SW480 (cell line): Measurements from ENCODE around the gene CUZD1.
"Not testable (repeated sequence)": the region's sequence is repeated elsewhere in the genome, so short reads cannot be mapped to it uniquely, and the experiment has no call there.

Source experiments
- DNase-seq: peaks from one replicate; pipeline ENCODE4 v3.0.0-alpha.2; 2016; ENCODE audit warnings: low spot score

The CUZD1 gene, protein sequence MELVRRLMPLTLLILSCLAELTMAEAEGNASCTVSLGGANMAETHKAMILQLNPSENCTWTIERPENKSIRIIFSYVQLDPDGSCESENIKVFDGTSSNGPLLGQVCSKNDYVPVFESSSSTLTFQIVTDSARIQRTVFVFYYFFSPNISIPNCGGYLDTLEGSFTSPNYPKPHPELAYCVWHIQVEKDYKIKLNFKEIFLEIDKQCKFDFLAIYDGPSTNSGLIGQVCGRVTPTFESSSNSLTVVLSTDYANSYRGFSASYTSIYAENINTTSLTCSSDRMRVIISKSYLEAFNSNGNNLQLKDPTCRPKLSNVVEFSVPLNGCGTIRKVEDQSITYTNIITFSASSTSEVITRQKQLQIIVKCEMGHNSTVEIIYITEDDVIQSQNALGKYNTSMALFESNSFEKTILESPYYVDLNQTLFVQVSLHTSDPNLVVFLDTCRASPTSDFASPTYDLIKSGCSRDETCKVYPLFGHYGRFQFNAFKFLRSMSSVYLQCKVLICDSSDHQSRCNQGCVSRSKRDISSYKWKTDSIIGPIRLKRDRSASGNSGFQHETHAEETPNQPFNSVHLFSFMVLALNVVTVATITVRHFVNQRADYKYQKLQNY

DNA sequence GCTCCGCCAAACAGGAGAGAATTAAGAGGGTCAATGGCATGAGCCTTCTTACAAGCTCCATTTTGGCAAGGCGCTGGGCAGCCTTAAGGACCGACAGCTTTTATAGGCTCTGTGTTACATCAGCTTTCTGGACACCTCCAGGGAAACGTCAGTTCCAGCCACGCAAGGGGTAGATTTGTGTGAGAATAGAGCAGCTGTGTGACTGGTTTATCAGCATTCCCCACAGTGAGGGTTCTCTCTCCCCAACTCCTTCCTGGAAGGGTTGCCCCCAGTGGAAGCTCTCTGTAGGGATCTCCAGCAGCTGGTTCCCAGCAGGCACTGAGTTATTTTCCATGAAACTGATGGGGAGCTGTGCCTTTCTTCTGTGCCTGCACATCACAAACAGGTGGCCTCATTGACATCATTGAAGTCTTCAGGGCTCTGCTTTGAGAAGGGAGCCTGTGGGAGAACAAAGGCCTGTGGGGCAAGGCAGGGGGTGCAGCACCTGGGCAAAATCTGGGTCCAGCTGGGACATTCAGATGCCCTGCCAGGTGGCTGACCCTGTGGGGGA is at the start of gene CUZD1:
CUZD1 (minus strand) TSS at position 75 of the 550 bp plus-strand sequence; CDS start at position 61, 14 bp downstream.
- no peak for DNase-seq

DNA sequence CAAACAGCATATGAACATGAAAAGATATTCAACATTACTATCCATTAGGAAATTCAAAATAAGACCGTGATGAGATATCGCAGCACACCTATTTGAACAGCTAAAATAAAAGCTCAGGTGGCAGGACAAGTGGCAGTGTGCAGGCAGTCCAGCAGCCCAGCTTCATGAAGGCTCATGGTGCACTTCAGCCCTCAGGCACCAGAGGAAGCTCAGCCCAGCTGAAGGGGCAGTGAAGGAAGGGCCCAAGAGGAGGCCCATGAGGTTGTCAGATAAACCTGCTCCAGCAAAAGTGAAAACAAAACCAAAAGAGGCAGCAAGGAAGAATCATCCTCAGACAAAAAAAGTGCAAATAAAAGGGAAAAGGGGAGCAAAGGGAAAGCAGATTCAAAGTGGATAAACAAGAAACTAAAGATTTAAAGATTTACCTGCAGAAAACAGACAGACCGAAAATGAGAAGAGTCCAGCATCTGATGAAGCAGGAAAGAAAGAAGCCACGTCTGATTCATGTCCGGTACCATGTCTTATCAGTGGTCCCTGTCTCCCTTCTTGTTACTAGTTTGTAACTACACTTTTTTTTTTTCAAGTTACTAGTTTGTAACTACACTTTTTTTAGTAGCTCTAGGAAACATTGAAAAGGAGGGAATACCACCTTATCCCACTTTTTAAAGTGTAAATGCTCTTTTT is 48.7 kb upstream of the CUZD1 start:
- no peak for DNase-seq

GRCh38 chr10:122884166-122884565 is 38.5 kb upstream of the CUZD1 start:
- no peak for DNase-seq

- DNase-seq, result no peak
Measured at GRCh38 chr10:122882766-122883165, 37.1 kb upstream of the CUZD1 start.

DNA sequence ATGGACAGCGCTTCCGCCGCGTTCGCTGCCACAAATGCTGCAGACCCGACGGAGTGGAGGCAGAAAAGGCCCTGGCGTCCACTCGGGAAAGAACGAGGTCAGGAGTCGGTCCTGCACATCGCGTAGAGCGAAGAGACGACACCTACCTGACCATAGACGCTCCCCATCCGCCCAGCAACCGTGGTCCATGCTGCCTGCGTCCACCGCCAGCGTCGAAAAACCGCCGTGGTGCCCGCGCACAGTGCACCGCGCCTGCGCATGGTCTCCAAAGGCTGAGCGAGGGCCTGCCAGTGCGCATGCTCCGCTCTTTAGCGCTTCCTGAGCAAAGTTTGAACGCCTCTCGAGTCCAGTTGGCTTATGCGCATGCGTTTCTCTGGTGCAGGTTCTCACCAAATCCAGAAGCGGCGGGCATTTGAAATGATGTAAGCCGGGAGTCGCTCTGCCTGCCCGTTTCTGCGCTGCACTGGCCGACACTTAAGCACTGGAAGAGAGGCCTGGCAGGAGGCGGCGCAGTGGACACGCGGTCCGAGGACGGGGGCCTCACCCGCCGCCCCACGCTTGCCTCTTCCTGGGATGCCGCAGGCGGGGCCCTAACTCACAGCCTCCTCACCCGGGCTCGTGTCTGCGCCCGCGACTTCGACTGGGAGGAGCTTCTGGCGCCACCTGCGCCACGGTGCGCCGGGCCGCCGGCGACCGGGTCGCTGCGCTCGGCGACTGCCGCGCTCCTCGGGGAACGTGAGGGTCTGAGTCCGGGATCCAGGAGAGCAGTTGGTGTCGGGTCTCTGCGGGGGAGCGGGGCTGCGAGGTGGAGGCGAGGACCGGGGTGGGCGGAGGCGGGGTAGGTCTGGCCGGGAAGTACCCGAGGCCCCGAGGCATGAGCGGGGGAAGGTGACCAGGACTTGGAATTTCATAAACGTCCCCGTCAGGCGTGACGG is 33.9 kb upstream of the CUZD1 start, which contains the start of gene FAM24B:
FAM24B (minus strand) TSS at position 243 of the 935 bp plus-strand sequence. CDS start 29,066 bp downstream, outside the sequence.
- DNase-seq, result peak; percentile 96

DNA sequence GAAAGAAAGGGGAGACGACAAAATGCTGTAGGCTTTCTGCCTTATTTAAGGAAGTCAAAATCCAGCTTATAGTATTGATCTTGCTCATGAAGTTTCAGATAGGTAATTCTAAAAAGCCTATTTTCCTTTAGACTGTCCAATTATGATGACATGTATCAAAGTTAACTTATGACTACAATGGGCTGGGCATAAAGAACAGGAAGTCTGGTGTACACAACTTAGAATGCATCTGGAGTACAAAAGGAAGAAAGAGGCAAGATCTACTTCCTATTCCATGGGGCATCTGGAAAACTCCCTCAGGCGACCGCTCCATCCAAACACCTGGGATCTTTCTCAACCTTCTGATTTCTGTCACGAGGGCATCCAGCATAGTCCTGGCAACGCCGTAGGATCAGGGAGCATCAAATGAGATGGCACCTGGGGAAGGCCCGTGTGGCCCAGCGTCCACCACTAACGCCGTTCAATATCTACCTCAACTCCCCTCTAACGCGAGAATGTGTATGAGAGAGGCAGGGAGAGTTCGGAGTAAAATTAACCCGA is 33.2 kb upstream of the CUZD1 start:
- no peak for DNase-seq

GRCh38 chr10:122877264-122877663 is 31.6 kb upstream of the CUZD1 start:
- DNase-seq, result no peak

GRCh38 chr10:122876467-122876855 is 30.8 kb upstream of the CUZD1 start:
- DNase-seq, result no peak

- no peak for DNase-seq
Measured at GRCh38 chr10:122875843-122876466, 30.3 kb upstream of the CUZD1 start.

- not testable (repeated sequence) for DNase-seq
Measured at GRCh38 chr10:122871947-122872346, 26.3 kb upstream of the CUZD1 start.

DNA sequence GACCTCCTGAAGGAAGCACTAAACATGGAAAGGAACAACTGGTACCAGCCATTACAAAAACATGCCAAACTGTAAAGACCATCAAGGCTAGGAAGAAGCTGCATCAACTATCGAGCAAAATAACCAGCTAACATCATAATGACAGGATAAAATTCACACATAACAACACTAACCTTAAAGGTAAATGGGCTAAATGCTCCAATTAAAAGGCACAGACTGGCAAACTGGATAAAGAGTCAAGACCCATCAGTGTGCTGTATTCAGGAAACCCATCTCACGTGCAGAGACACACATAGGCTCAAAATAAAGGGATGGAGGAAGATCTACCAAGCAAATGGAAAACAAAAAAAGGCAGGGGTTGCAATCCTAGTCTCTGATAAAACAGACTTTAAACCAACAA is 23.1 kb upstream of the CUZD1 start:
- DNase-seq, result not testable (repeated sequence)

GRCh38 chr10:122866757-122867482 is 21.3 kb upstream of the CUZD1 start:
- not testable (repeated sequence) for DNase-seq

DNA sequence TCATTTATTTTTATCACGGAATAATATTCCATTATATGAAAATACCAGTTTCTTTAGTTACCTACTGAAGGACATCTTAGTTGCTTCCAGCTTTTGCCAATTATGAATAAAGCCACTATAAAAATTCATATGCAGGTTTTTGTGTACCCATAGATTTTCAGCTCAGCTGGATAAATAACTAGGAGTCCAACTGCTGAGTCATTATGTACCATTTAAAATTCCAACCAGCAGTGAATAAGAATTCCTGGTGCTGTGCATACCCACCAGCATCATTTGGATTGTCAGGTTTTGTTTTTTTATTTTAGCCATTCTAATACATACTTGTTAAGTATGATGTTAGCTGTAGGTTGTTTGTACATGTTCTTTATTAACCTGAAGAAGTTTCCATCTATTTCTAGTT is 19.2 kb upstream of the CUZD1 start:
- no peak for DNase-seq

DNA sequence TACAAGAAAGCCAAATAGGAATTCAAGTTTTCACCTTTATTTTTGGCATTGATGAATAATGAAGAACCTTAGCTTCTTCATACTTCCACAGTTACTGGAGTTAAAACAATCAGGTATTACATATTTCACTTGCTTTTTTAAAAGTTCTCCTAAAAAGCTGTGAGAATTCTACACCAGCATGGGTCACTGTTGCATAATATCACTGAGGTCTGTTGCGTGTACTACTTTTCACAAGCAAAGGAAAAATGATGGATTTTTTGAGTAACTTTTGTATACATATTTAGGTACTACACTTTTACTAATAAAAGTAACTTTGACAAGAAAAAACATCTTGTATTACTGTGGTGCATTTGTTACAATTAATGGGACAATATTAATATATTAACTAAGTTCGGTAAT is 18.5 kb upstream of the CUZD1 start:
- no peak for DNase-seq

DNA sequence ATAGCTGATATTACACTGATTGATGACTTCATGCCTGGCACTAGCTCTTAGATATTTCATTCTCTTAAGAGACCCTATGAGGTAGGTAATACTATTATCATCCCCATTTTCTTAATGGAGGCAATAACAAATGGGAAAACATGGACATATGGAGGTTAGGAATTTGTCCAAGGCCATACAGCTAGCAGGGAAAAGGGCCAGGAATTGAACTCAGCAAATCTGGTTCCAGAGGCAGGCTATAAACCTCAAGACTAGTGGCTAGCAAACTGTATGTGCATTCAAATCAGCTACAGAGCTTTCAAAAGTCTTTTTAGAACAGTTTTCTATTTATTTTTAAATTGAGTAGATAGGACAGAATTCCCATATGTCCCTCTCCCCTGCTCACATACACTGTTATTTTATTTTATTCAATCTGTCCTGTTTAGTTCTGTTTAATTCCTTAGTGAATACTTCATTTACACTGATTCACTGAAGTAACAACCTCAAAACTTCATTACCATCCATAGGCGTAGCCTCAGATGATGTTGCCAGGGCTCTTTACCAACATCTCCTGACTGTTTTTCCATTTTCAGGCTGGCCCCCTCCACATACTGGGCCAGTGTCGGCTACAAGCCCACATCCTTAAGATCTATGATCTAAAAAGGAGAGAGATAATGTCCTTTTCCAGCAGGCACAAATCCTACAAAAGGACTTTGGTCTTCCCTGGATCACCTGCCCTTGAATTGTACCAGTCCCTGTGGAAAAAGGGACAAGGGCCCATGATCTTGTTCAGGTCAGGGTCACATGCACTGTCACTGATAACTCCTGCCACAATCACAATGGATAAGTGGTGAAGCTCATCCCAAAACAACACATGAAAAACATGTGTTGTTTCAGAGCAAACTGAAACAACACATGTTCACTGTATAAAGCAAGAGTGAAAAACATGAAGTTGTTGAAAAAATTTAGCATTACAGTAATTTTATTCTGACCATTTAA is 17.8 kb upstream of the CUZD1 start:
- DNase-seq, result no peak

DNA sequence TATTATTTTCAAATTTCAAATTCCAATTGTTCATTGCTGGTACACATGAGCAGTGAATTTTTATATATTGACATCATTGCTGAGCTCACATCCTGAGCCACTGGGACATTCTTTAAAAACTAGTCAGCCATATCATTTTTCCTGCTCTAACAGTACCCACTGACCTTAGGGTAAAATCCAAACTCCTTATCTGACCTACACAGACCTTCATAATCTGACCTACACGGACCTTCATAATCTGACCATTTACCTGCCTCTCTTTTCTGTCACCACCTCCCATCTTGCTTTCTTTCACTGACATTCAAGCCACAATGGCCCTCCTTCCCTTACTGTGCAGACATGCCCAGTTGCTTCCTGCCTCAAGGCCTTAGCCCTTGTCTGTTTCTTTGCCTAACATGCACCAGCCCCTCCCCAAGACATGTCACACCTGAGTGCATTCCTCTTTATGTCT is 16.1 kb upstream of the CUZD1 start:
- no peak for DNase-seq

DNA sequence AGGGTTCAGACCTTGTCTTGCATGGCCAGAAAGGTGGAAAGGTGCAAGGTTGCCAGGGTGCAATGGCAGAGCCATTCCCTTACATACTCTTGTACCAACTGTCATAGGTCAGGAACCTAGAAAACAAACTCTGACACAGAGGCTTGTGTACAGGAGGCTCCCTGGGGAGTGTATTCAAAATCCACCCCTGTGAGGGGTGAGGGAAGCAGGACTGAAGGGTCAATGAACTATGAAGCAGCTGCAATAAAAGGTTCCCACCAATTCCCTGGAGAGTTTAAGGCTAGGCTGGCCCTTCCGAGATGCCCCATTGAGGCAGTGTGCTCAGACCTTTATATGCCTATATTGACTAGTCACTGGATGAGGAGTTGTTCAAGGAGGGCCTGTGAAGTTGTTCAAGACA is 13.9 kb upstream of the CUZD1 start:
- no peak for DNase-seq

DNA sequence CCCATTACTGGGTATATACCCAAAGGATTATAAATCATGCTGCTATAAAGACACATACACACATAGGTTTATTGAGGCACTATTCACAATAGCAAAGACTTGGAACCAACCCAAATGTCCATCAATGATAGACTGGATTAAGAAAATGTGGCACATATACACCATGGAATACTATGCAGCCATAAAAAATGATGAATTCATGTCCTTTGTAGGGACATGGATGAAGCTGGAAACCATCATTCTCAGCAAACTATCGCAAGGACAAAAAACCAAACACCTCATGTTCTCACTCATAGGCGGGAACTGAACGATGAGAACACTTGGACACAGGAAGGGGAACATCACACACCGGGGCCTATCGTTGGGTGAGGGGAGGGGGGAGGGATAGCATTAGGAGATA is 12.4 kb upstream of the CUZD1 start:
- DNase-seq, result not testable (repeated sequence)

DNA sequence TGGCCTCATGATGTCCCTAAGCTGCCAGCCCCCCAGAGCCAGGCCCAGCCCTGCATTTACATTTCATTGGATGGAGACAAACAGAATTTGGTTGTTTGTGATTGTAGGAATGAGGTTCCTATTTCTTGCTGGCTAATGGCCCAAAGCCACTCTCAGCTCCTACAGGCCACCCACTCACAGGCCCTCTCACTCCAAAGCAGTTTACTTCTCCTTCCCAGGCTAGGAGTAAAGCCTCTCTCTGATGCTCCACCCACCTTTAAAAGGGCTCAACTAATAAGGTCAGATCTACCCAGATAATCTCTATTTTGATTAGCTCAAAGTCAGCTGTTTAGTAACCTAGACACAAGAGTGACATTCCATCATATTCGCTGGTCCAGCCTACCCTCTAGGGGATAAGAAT is 11.2 kb upstream of the CUZD1 start:
- DNase-seq, result no peak
